Measurements from ENCODE around the gene DCLK1. TPM values are rescaled to one million over a fixed set of nuclear protein-coding genes. Genes with fewer than 3 reads are reported as not detected.

The DCLK1 gene
- total and polyA plus RNA-seq, 8 donors: 0.67 to 10.1 (median 1.7) TPM

DNA sequence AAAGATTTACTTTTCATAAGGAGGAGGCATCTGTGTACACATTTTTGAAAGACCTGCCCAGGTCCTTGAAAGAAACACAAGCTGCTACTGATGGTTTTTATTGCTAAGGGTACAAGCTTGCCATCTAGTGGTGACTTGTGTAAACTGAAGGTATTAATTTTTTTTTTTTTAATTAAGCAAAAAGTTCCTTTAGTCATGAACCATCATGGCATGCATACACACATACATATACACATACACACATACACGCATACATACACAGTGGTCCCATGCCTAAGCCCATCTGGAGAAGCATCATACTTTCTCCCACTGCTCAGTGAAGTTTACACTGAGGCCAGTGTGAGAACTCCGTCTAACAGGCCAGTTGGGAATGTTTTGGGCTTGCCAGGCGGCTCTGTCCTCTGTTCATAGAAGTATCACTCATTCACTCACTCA lies 312.5 kb downstream of the DCLK1 start:
- H3K4me1 ChIP-seq: no peaks in the 10 kb centered on the region
- DNase-seq (no peak), FAIRE-seq (peak; percentile 53), ATAC-seq (peak in 3 of 4 donors; percentile 47 to 59 (median 50))
- no peak overlapping the region for H3K27ac ChIP-seq
- intact Hi-C loops (cut with DNase I): no loop called here
- H3K4me3 ChIP-seq: no peak overlapping the region
- H3K36me3 ChIP-seq: no peaks in the 10 kb centered on the region
- no peaks in the 10 kb centered on the region for H3K9me3 ChIP-seq
- WGBS, 2 donors: 38 to 54% methylated on average over 3 of the region's 3 CpGs
- TF ChIP-seq, protein P1, sequence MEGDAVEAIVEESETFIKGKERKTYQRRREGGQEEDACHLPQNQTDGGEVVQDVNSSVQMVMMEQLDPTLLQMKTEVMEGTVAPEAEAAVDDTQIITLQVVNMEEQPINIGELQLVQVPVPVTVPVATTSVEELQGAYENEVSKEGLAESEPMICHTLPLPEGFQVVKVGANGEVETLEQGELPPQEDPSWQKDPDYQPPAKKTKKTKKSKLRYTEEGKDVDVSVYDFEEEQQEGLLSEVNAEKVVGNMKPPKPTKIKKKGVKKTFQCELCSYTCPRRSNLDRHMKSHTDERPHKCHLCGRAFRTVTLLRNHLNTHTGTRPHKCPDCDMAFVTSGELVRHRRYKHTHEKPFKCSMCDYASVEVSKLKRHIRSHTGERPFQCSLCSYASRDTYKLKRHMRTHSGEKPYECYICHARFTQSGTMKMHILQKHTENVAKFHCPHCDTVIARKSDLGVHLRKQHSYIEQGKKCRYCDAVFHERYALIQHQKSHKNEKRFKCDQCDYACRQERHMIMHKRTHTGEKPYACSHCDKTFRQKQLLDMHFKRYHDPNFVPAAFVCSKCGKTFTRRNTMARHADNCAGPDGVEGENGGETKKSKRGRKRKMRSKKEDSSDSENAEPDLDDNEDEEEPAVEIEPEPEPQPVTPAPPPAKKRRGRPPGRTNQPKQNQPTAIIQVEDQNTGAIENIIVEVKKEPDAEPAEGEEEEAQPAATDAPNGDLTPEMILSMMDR (IDR thresholded peaks at IDR 0.05): peak in 3 of 4 donors; percentile 36 to 65 (median 46)
- peaks cover 0 to 4% (median under 1%) of the 10 kb centered on the region in 4 donors for H3K27me3 ChIP-seq

DNA sequence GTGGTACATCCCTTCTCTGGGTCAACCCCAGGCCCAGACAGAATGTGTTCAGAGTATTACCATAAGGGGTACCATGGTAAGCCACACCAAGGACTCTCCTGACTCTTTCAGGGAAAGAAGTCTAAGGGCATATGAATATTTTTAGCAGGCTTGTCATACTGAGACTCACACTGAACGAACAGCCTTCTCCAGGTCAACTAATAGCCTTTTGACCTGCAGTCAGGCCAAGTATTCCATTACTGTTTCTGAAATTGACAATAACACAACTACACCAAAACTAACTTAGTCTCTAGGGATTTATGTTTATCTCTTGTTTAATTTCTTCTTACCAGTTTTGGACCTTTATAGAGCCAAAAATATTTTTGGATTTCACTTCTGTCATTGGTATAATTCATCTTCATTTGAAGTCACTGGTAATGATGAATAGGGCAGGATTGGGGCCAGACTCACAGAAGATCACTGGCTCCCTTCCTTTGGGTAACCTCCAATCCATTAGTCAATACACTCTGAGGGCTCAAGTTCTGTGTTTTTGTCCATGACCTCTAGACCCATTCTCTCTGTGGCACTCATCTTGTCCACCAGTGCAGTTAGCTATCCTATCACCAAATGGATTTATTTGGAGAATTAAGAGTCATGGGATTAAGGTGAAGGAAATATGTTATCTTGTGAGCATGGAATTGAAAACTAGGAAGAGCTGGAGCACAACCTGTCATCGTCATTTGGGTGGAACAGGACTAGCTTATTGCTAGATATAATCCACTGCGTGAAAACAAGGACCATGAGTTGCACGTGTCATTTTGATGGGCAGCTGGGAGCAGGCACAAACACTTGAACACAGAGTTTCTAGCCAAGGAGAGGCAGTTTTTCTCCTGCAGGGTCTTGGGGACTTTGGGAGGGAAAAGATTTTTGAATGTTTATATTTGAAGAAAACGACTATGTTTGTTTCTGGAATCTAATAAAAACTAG lies 313.3 kb downstream of the DCLK1 start:
- Histone ChIP-seq H3K27ac (no peak overlapping the region), H3K4me3 (no peak overlapping the region), H3K4me1 (no peaks in the 10 kb centered on the region), H3K27me3 (peaks cover 0 to 6% (median 2%) of the 10 kb centered on the region in 4 donors), H3K9me3 (no peaks in the 10 kb centered on the region), H3K36me3 (no peaks in the 10 kb centered on the region)
- WGBS, 2 donors: 39 to 46% methylated on average over 5 of the region's 5 CpGs
- ATAC-seq (no peak), FAIRE-seq (no peak), DNase-seq (no peak)
- intact Hi-C loops (cut with DNase I): no loop called here
- TF ChIP-seq, protein P1 (IDR thresholded peaks at IDR 0.05): no peak

GRCh38 chr13:35814605-35815011 lies 316.6 kb downstream of the DCLK1 start:
- TF ChIP-seq, protein P1 (IDR thresholded peaks at IDR 0.05): no peak
- no peak for ATAC-seq
- H3K27me3 ChIP-seq: peaks cover 0 to 6% (median 2%) of the 10 kb centered on the region in 4 donors
- intact Hi-C loops (cut with DNase I): no loop called here
- H3K4me3 ChIP-seq: no peak overlapping the region
- 46 to 53% methylated on average over 1 of the region's 1 CpG for WGBS, 2 donors
- no peak overlapping the region for H3K27ac ChIP-seq
- no peaks in the 10 kb centered on the region for H3K9me3 ChIP-seq
- H3K36me3 ChIP-seq: no peaks in the 10 kb centered on the region
- H3K4me1 ChIP-seq: no peaks in the 10 kb centered on the region
- FAIRE-seq: no peak
- no peak for DNase-seq

GRCh38 chr13:35812736-35813135 lies 318.4 kb downstream of the DCLK1 start:
- intact Hi-C loops (cut with DNase I): no loop called here
- Histone ChIP-seq H3K36me3 (no peaks in the 10 kb centered on the region), H3K4me1 (no peaks in the 10 kb centered on the region), H3K27ac (no peak overlapping the region), H3K9me3 (no peaks in the 10 kb centered on the region), H3K27me3 (peaks cover 0 to 6% (median 2%) of the 10 kb centered on the region in 4 donors), H3K4me3 (no peak overlapping the region)
- no peak for DNase-seq
- FAIRE-seq: no peak
- ATAC-seq: no peak
- WGBS, 2 donors: 43 to 63% methylated on average over 6 of the region's 6 CpGs
- TF ChIP-seq, protein P1 (IDR thresholded peaks at IDR 0.05): no peak

GRCh38 chr13:35810321-35810720 lies 320.9 kb downstream of the DCLK1 start:
- TF ChIP-seq, protein P1 (IDR thresholded peaks at IDR 0.05): no peak
- H3K27ac ChIP-seq: no peak overlapping the region
- ATAC-seq: no peak
- H3K4me3 ChIP-seq: no peak overlapping the region
- no peaks in the 10 kb centered on the region for H3K36me3 ChIP-seq
- WGBS, 2 donors: 61% methylated on average over 4 of the region's 4 CpGs
- peaks cover 0 to 6% (median 2%) of the 10 kb centered on the region in 4 donors for H3K27me3 ChIP-seq
- FAIRE-seq: no peak
- intact Hi-C loops (cut with DNase I): no loop called here
- H3K4me1 ChIP-seq: no peaks in the 10 kb centered on the region
- no peak for DNase-seq
- no peaks in the 10 kb centered on the region for H3K9me3 ChIP-seq

Data from pancreas (tissue), 10 donors.